H9 (cell line): ENCODE results near the gene TUBGCP6. TPM values are rescaled to one million over a fixed set of nuclear protein-coding genes. Genes with fewer than 3 reads are reported as not detected.

Source experiments
- DNase-seq: peaks from one replicate; pipeline ENCODE4 v3.0.0-alpha.2; 2017
- H2AFZ ChIP-seq: one replicate; pipeline ENCODE4 v1.6.1; 2013; ENCODE audit warnings: mild to moderate bottlenecking, low read length, control low read depth, moderate library complexity
- H2AK5ac ChIP-seq: 2 replicates; pipeline ENCODE4 v1.6.1; 2013; ENCODE audit warnings: low read length, control low read depth, mixed read lengths; ENCODE audit not compliant: insufficient read length
- H2BK120ac ChIP-seq: one replicate; pipeline ENCODE4 v1.6.1; 2013; ENCODE audit warnings: low read depth, mild to moderate bottlenecking, low read length, control low read depth, inconsistent platforms; ENCODE audit not compliant: poor library complexity, severe bottlenecking
- H2BK12ac ChIP-seq: 2 replicates; pipeline ENCODE4 v1.6.1; 2013; ENCODE audit warnings: low read length, control low read depth, mixed read lengths, low read depth; ENCODE audit not compliant: insufficient read length
- H2BK15ac ChIP-seq: 2 replicates; pipeline ENCODE4 v1.6.1; 2013; ENCODE audit warnings: low read depth, low read length, control low read depth
- H2BK20ac ChIP-seq: one replicate; pipeline ENCODE4 v1.6.1; 2013; ENCODE audit warnings: low read depth, mild to moderate bottlenecking, low read length, control low read depth, inconsistent platforms; ENCODE audit not compliant: poor library complexity, severe bottlenecking
- H2BK5ac ChIP-seq: 2 replicates; pipeline ENCODE4 v1.6.1; 2013; ENCODE audit warnings: low read length, control low read depth, mixed read lengths; ENCODE audit not compliant: insufficient read length
- H3K14ac ChIP-seq: 2 replicates; pipeline ENCODE4 v1.6.1; 2013; ENCODE audit warnings: low read length, control low read depth; ENCODE audit not compliant: insufficient read depth
- H3K18ac ChIP-seq: 2 replicates; pipeline ENCODE4 v1.6.1; 2013; ENCODE audit warnings: low read depth, mild to moderate bottlenecking, mixed read lengths, low read length, control low read depth; ENCODE audit not compliant: insufficient read length
- H3K23ac ChIP-seq: 2 replicates; pipeline ENCODE4 v1.6.1; 2013; ENCODE audit warnings: low read length, control low read depth, mixed read lengths, low read depth; ENCODE audit not compliant: insufficient read length
- H3K23me2 ChIP-seq: 2 replicates; pipeline ENCODE4 v1.6.1; 2013; ENCODE audit warnings: low read depth, mild to moderate bottlenecking, mixed read lengths, low read length, control low read depth; ENCODE audit not compliant: insufficient read length, poor library complexity, severe bottlenecking
- H3K27ac ChIP-seq: 2 replicates; pipeline ENCODE4 v1.5.1; 2013; ENCODE audit warnings: low read length, control low read depth, mixed read lengths, low read depth; ENCODE audit not compliant: insufficient read length
- H3K27me3 ChIP-seq: 2 replicates; pipeline ENCODE4 v1.6.1; 2013; ENCODE audit warnings: low read length, control low read depth, inconsistent platforms; ENCODE audit not compliant: insufficient read depth
- H3K4ac ChIP-seq: 2 replicates; pipeline ENCODE4 v1.6.1; 2013; ENCODE audit warnings: low read depth, mild to moderate bottlenecking, control low read depth, inconsistent platforms, low read length, moderate library complexity
- H3K4me1 ChIP-seq: 2 replicates; pipeline ENCODE4 v1.6.1; 2013; ENCODE audit warnings: low read length, control low read depth, inconsistent platforms; ENCODE audit not compliant: insufficient read depth
- H3K4me2 ChIP-seq: 2 replicates; pipeline ENCODE4 v1.6.1; 2013; ENCODE audit warnings: low read length, control low read depth, mixed read lengths; ENCODE audit not compliant: insufficient read length, insufficient read depth
- H3K56ac ChIP-seq: 2 replicates; pipeline ENCODE4 v1.6.1; 2013; ENCODE audit warnings: low read depth, mild to moderate bottlenecking, mixed read lengths, low read length, control low read depth; ENCODE audit not compliant: insufficient read length
- H3K79me1 ChIP-seq: 2 replicates; pipeline ENCODE4 v1.6.1; 2013; ENCODE audit warnings: low read depth, mild to moderate bottlenecking, moderate library complexity, low read length, control low read depth, inconsistent platforms; ENCODE audit not compliant: insufficient read depth, poor library complexity, severe bottlenecking
- H3K79me2 ChIP-seq: 2 replicates; pipeline ENCODE4 v1.6.1; 2013; ENCODE audit warnings: low read length, control low read depth, inconsistent platforms; ENCODE audit not compliant: insufficient read depth
- H3K9ac ChIP-seq: 2 replicates; pipeline ENCODE4 v1.6.1; 2013; ENCODE audit warnings: low read length, control low read depth, mixed read lengths; ENCODE audit not compliant: insufficient read length; ENCODE audit errors: extremely low read depth
- H3K9me3 ChIP-seq: one replicate; pipeline ENCODE4 v1.6.1; 2013; ENCODE audit warnings: low read depth, low read length, inconsistent platforms; ENCODE audit not compliant: control insufficient read depth
- H3T11ph ChIP-seq: one replicate; pipeline ENCODE4 v1.6.1; 2013; ENCODE audit warnings: mild to moderate bottlenecking, low read length, control low read depth, inconsistent platforms
- H4K20me1 ChIP-seq: one replicate; pipeline ENCODE4 v1.6.1; 2013; ENCODE audit not compliant: control insufficient read depth, insufficient read length, insufficient read depth
- H4K5ac ChIP-seq: 2 replicates; pipeline ENCODE4 v1.6.1; 2013; ENCODE audit warnings: low read depth, mild to moderate bottlenecking, mixed read lengths, low read length, control low read depth; ENCODE audit not compliant: insufficient read length
- H4K8ac ChIP-seq: replicated peaks from 2 replicates; pipeline ENCODE4 v1.6.1; 2013; ENCODE audit warnings: low read length, control low read depth, mixed read lengths, low read depth; ENCODE audit not compliant: insufficient read length
- H4K91ac ChIP-seq: 2 replicates; pipeline ENCODE4 v1.6.1; 2013; ENCODE audit warnings: low read depth, mild to moderate bottlenecking, moderate library complexity, mixed read lengths, low read length, control low read depth; ENCODE audit not compliant: insufficient read length
- H3K27ac Mint-ChIP-seq, 3 experiments: 2 replicates in 2 of 3; 3 replicates in 1 of 3; pipeline ENCODE4 v1.8.0; 2020 to 2021; ENCODE audit warnings: mixed read lengths in 3 of 3, mild to moderate bottlenecking in 1 of 3, moderate library complexity in 1 of 3
- H3K27me3 Mint-ChIP-seq: 2 replicates; pipeline ENCODE4 v1.8.0; 2021; ENCODE audit warnings: low read depth, mild to moderate bottlenecking, moderate library complexity, mixed read lengths
- H3K36me3 Mint-ChIP-seq, 3 experiments: 2 replicates in 2 of 3; 3 replicates in 1 of 3; pipeline ENCODE4 v1.8.0; 2020 to 2021; ENCODE audit warnings: low read depth in 3 of 3, mixed read lengths in 3 of 3; ENCODE audit not compliant: insufficient read depth in 1 of 3
- H3K4me1 Mint-ChIP-seq, 2 experiments: 2 replicates each; pipeline ENCODE4 v1.8.0; 2020; ENCODE audit warnings: mixed read lengths in 2 of 2
- H3K4me3 Mint-ChIP-seq, 2 experiments: 2 replicates in 1 of 2; 3 replicates in 1 of 2; pipeline ENCODE4 v1.8.0; 2020 to 2021; ENCODE audit warnings: mild to moderate bottlenecking in 2 of 2, mixed read lengths in 2 of 2, moderate library complexity in 1 of 2
- H3K9me3 Mint-ChIP-seq, 2 experiments: 2 replicates in 1 of 2; 3 replicates in 1 of 2; pipeline ENCODE4 v1.8.0; 2020; ENCODE audit warnings: mild to moderate bottlenecking in 2 of 2, mixed read lengths in 2 of 2, moderate library complexity in 1 of 2
- CTCF ChIP-seq: fragments of 200-600 bp; sonication (generic); conservative IDR thresholded peaks from 3 replicates; pipeline ENCODE4 v1.8.0; 2021; ENCODE audit warnings: antibody characterized with exemption, mild to moderate bottlenecking
- WGBS: extraction: QIAGEN DNeasy Blood & Tissue Kit; methylation state at CpG from one replicate; pipeline ENCODE4 v1.1.7; 2013; ENCODE audit warnings: missing lambda C conversion rate, low lambda C conversion rate, mixed read lengths; ENCODE audit not compliant: insufficient read length; ENCODE audit errors: extremely low coverage; 5-methylcytosine and 5-hydroxymethylcytosine counted together
- total RNA-seq: library from RNA; stranded (reverse); gene quantifications from 2 replicates; pipeline ENCODE4 v1.2.1, GENCODE V29; 2021

TUBGCP6 gene
- total RNA-seq, 1 experiment from 2014 or later: 29.0 TPM

GRCh38 chr22:50278956-50279619 lies 34.3 kb upstream of the TUBGCP6 start:
- no peak for TF ChIP-seq CTCF
- peaks cover 0 to 3% of the 10 kb centered on the region in 2 experiments; a peak in 1 of 4 replicates for H3K4me1 Mint-ChIP-seq
- peaks cover 8 to 13% of the 10 kb centered on the region in 2 experiments for H3K9me3 Mint-ChIP-seq
- Histone ChIP-seq H4K91ac (no peak overlapping the region), H2BK12ac (no peak overlapping the region), H3K9ac (no peak overlapping the region), H3K4ac (no peak overlapping the region), H2AK5ac (no peak overlapping the region), H2AFZ (no peak overlapping the region), H3T11ph (no peak overlapping the region), H3K14ac (no peak overlapping the region), H4K5ac (no peak overlapping the region), H2BK5ac (no peak overlapping the region), H3K79me1 (no peaks in the 10 kb centered on the region), H3K27me3 (no peaks in the 10 kb centered on the region), H2BK120ac (no peak overlapping the region), H3K23me2 (peaks cover 3% of the 10 kb centered on the region), H3K79me2 (no peaks in the 10 kb centered on the region), H3K56ac (no peak overlapping the region), H3K9me3 (no peaks in the 10 kb centered on the region), H4K8ac (no peak overlapping the region), H3K4me2 (no peak overlapping the region), H3K23ac (no peak overlapping the region), H3K18ac (no peak overlapping the region), H4K20me1 (no peaks in the 10 kb centered on the region), H3K4me1 (no peaks in the 10 kb centered on the region), H2BK20ac (no peak overlapping the region), H2BK15ac (no peak overlapping the region), H3K27ac (no peak overlapping the region)
- WGBS: no CpG with 5 or more reads among the region's 30 CpGs
- peaks cover 41 to 69% (median 66%) of the 10 kb centered on the region in 3 experiments for H3K36me3 Mint-ChIP-seq
- H3K27me3 Mint-ChIP-seq: peaks cover under 1% of the 10 kb centered on the region; the same call in 1 of the 2 replicates
- H3K27ac Mint-ChIP-seq: no peak overlapping the region
- H3K4me3 Mint-ChIP-seq: no peak overlapping the region
- no peak for DNase-seq
